GM18519 (cell line): Measurements from ENCODE around the gene NPSR1.
"Not testable (repeated sequence)": the region's sequence is repeated elsewhere in the genome, so short reads cannot be mapped to it uniquely, and the experiment has no call there.

Source experiments
- ATAC-seq: cut with Tn5 transposase; IDR thresholded peaks from one replicate; pipeline ENCODE4 v1.9.1; 2021; ENCODE audit warnings: mild to moderate bottlenecking, moderate library complexity; ENCODE audit not compliant: unreplicated experiment, low FRiP score

NPSR1 gene

DNA sequence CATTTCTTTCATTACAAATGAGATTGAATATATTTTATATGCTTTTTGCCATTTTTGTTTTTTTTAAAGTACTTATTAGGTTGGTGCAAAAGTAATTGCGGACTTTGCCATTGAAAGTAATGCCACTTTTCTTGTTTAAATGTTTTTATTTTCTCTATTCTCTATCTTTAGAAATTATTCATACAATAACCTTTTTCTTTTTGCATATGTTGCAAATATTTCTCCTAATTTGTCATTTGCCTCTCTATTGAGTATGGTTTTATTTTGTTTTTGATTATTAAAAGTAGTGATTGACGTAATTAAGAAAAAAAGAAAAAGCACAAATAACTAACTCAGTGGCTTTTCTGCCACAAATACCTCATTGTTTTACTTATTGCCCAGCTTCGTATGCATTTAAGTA is 172.4 kb downstream of the NPSR1 start:
- ATAC-seq: no peak

DNA sequence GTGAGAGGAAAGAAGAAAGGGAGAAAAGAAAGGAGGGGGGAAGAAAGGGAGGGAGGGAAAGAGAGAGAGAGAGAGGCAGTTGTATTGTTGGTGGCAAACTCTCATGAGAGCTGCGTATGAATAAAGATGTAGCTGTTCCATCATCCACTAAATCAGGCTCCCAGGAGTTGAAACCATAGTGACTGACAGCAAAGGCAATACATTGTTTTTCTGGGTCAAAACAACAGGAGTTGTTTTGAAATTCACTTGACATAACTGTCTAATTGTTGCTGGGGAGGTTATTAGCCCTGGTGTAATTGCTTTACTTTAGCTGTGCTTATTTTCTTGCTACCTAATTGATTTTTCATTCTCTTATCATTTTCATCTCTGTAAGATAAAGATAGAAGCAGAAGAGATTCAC is 173.4 kb downstream of the NPSR1 start:
- no peak for ATAC-seq

DNA sequence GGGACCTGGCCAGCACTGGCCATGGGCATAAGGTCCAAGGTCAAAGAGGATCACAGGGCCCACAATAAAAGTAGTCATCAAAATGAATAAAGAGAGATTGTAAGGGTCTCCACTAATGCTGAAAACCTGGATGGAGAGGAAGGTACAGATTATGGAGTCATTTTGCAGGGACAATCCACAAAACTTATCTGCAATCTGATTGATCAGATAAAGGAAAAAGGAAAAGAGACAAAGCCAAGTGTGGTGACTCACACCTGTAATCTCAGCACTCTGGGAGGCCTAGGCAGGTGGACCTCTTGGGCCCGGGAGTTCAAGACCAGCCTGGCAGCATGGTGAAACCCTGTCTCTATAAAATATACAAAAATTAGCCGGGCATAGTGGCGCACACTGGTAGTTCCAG is 174.0 kb downstream of the NPSR1 start:
- ATAC-seq: no peak

DNA sequence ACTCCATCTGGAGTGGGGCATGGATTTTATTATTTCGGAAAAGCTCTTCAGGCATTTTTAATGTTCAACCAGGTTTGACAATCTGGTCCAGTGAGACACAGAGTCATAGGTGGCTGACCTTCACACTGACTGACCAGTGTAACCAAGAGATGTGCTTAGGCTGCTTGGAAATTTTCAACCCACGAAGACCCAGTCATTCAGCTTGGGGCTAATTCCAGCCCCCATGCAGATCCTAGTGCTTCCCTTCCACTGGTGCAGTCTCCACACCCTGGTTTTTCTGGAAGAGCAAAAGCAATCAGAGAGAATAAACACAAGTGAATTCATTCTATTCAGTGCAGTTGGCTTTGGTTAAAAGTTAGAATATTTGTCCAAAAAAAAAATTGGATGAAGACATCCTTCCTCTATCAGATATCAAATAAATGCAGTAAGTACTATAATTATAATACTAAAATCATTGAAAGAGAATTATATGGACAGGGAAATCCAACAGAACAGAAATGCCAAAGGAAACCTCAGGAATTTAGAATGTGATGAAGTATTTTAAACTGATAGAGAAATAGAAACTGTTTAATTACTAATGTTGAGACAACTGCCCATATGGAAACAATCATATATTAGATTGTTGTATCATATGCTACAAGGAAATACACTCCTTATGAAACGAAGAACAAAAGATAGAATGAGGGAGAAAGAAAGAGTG is 178.0 kb downstream of the NPSR1 start:
- no peak for ATAC-seq

DNA sequence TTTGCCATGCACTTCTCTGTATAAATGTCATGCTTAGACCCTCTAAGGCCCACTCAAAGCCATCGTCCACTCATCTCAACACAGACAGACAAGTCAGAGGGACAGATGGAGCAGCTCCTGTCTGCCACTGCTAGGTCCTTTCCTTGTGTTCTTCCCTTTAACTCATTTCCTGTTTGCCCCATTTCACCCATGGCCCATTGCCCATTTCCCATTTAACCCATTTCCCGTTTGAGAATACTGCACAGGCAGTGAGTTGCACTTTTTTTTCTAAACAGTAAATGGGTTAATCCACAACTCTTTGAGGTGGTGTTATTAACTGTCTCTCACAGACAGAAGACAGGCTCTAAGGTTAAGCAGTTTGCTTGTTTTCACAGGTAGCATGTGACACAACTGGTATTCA is 179.3 kb downstream of the NPSR1 start:
- ATAC-seq: no peak

DNA sequence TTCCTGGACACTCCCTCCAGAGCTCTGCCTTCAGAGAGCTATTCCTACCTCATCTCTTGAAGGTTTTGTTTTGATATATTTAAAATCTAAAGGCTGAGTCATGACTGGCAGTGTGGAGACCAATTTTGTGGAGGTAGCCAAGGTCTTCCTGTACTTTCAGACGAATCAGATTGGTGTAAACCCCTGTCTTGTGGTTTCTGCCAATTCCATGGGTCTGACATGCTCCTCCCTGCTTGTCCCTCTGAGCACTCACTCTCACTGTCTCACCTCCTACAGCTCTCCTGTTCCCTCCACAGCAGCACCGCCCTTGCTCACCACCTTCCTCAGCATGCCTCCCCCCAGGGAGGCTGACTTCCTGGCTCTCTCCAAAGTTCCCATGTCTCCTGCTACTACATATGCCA is 179.8 kb downstream of the NPSR1 start:
- ATAC-seq: no peak

DNA sequence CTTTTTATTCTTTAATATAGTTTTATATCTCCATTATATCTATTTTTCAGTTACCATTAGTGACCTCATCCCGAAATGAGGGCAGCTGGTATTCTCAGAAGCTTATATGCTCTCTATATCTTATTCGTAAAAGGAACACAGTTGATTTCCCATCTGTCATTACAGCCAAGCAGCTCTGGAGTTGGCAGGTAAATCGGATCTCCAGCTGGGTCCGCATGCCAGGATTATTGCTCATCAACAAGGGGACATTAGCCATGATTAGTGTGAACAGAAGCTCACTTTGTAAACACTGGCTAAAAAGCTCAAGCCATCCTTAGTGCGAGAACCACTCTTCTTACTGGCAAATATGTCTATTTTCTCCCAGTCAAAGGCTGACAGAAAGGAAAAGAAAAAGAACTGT is 180.3 kb downstream of the NPSR1 start:
- ATAC-seq: no peak

DNA sequence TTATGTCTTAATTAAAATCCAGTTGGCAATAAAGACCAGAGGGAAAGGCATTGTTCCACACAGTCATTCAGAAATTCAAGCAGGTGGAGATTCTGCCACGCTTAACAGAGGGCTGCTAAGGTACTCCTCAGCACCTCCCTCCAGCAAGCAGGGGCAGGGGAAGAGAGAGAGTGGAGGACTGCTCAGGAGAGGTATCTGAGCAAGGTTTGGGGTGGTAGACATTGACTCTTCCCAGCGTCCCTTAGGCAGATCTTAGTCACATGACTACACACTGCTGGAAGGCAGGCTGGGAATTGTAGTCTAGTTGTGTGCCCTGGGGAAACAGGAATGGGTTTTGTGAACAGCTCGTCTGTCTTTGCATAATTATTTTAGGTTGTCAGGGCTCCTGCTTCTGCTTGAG is 181.6 kb downstream of the NPSR1 start:
- no peak for ATAC-seq

DNA sequence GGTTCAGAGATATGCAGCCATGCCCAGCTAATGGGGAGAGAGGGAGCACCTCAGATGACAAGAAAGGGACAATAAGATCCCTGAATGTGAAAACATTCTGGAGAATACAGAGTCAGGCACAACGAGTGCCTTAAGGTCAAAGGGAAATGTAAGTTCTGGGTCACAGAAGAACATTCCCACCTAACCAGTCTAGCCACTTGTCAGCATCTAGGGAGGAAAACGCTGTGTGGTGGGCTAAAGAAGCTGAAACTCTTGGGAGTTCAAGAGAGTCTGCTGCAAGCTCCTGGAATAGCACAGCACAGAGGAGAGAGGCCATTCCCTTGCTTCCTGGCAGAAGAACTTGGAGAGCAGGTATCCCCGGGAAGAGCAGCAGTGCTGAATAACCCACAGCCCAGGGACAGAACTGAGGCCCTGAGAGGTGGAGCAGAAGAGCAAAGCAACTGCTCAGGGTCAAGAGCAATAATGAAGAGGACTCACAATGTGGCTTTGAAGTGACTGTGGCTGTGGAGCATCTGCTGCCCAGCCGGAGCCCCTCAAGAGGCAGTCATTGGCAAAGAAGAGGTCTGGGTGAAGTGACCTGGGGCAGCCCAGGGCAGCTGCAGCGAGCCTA is 182.3 kb downstream of the NPSR1 start:
- ATAC-seq: no peak

DNA sequence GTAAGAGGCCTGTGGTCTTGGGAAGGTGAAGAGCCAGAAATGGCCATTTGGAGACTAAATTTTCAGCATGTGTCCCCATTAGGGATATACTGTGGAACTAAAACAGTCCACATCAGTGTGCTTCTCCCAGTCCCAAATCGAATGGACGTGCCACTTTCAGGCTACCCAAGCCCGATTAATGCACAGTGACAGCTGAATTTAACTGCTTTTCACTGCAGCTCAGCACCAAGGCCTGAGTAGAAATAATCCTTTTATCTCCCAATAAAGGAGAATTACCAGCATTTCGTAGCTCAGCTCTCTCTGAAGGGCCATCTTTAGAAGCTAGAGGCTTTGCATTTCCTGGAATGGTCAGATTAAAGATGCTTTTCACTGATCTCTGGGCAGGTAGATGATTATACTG is 183.3 kb downstream of the NPSR1 start:
- ATAC-seq: no peak

DNA sequence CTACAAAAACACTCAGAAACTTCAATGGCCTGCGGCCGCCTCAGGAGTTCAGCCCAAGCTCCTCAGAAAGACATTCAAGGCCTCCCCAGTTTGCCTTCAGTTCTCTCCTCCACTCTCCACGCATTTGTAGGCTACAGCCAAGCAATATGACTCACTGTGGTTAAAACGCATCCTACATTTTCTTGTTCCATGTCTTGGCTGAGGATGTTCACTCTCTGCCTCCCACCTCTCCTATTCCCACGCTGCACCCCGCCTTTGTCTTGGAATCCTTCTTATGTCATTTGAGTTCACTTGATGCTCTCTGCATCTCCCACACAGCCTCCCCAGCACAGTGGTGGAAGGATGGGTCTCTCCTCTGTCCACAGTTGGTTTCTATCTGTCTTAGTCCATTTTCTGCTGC is 184.8 kb downstream of the NPSR1 start:
- no peak for ATAC-seq

DNA sequence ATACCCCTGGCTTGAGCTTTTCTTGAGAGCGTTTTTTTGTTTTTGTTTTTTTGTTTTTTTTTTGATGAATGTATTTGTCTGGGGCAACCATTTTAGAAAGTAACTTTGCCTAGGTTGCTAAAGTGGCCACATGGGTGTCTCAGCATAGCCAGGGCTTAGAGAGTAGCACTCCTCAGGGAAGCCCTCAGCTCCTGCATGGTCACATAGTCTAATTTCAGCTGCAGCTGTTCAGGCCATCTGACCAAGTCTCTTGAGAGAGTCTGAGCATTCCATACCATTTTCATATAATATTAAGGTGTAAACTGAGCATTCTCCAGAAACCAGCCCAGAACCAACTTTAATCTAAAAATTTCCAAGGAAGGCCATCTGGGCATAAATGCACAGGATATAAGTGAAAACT is 186.4 kb downstream of the NPSR1 start:
- ATAC-seq: no peak

DNA sequence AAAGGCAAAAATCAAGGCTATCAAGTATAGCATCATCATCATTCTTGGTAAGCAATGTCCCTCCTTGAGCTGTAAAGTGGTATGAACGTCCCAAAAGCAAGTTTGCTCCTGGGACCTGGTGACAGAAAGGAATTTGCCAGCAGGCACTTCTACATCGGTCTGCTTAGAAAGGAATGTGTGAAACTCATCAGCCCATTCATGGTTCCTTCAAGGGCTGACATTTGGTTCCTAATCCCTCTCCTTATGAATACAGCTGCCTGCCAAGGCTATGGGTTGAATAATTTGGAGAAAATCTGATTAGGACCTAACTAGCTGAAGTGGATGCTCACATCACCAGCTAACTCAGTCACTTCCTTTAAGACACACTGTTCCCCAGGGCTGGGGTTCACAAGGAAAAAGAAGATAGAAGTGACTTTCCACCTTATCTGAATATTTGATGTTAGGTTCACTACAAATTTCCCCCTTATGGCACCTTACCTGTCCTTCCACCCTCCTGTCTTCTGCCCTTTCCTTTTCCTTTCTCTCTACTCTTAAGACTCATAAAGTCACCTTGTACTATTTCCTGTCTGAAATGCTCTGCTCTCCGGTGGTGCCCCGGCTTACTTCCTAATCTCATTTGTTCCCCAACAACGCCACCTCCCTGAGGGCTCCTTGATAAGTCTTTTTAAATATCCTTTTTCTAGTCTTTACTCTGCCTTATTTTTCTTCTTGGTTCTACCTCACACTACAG is 187.1 kb downstream of the NPSR1 start:
- no peak for ATAC-seq

DNA sequence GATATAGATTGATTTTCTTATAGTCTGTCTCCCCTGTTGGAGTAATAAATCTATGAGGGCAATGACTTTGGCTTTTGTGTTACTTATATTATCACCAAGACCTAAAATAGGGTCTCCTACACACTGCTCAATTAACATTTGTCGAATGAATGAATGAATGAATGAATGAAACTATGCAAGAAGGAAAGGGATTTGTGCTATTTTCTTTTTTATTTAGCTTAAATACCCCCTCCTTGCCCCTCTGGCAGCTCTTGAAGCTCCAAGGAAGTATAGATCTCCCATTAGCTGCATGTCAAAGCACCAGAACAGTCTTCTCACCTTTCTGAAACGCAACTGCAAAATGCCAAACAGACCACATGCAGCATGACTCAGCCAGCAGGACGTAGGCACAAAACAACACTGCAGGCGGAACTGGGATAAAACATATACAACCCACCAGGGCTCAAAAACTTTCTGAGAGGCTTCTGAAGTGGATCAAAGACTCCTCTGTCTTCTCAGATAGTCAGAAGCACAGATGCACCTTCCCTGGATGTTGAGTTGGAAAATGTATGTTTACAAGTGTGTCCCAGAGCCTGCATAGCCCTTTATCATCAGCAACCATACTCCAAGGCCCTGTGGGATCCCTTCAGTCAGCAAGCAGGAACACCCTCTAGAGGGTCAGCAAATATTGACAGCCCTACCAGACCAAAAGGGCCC is 187.8 kb downstream of the NPSR1 start:
- ATAC-seq: no peak

DNA sequence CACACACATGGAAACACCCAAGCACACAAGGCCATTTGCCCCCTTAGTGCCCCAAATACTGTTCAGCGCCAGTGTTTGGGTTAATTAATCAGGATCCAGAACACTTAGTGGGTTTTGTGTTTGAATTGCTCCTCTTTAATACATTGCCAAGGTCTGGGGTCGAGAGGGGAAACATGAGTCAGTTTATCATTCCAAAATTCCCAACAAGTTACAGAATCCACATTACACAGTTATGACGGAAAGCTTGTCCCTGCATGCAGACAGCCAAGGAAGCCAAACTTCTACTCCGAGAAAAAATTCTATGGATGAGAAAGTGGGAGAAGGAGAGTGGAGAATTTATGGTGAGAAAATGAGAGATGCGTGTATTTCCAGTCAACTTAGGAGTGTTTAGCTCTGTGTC is 189.0 kb downstream of the NPSR1 start:
- no peak for ATAC-seq

DNA sequence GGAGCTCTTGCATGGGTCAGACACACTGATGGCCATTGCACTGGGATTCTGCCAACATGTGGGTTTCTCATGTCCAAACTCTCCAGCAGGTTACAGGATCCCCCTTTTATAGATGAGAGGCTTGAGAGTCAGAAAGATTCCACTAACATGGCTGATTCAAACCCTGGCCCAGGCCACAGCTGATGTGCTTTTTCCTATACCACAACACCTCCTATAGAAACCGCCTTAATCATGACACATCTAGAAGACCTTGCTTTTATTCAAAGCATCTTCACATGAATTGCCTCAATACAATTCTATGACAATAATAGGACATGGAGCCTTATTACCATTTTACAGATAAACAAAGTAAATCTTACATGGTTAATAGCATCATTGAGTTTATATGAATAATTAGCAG is 190.7 kb downstream of the NPSR1 start:
- no peak for ATAC-seq

DNA sequence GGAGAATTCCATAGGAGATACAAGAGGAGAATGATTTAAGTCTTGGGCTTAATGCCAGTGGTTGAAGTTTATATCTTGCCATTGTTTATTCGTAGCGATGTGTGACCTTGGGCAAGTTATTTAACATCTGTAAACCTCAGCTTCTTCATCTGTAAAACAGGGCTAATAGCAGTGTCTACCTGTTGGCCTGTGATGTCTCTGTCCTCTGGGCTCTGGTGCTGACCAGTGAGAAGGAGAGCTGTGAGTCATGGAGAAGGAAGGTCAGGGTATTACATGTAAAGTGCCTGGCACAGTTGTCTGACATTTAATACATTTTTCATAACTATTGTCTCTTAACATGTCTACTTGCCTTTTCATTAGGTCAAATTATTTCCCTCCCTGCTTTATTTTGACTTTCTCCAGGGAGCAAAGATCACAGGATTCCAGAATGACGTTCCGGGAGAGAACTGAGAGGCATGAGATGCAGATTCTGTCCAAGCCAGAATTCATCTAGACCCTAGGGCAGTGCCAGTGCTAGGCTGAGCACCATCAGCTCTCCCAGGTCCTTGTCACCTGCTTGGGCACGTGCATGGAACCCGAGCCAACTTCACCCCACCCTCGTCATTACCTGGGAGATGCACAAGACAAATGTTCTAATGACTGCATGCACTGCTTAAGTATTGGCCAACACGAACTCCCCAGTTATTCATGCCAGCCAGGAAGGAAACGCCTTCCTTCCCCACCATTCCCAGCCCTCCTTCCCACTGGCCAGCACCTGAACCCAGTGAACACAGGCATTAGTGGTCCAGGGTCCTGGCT is 191.3 kb downstream of the NPSR1 start:
- no peak for ATAC-seq

DNA sequence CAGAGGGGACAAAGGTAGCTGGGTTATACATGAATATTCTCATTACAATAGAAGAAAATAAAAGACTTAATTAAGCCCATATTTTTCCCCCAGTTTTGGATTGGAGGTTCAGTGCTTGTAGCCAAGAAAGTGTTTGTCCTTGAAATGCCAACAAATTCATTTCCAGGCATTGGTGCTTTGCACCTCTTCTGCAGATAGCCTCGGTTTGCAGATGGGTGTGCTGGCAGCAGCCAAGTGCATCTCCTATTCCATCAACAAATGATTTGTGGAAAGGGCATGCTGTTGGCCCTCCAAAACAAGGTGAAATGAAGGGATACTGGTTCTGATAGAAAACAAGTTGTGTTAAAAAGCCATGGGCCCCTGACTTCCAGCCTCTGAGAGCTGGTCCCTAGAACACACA is 192.0 kb downstream of the NPSR1 start:
- no peak for ATAC-seq

DNA sequence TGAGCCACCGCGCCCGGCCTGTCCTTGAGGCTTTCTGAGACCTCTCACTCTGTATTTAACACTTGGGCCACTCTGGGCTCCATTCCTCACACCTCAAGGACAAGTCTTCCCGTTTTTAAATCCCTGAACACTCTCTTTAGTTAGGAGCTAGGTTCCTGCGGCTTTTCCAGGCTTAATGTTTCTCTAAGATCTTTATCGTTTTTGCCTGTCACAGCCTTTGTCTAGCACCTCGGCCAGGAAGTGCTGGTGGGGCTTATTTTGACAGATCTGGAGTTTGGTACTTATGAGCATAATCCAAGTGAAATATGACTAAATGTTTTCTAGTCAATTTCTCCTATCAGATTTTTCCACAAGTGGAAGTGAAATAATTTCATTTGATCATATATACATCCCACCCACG is 192.7 kb downstream of the NPSR1 start:
- ATAC-seq: no peak

DNA sequence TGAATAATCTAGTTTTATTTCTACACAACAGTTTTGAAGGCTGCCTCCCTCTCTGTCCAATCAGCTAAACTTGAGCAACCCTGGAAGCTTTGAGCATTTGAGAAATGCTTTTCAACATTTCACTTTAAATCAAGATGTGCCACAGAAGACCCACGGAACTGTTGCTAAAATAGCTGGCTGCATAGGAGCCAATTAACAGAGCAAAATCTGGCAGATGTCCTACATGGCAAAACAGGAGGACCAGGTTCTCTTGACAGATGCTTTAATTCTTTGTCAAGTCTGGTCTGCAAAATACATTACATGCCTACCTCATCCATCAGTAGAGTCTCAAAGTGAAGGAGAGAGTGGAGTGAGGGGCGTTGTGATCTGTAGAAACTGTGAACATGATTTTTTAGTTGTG is 193.4 kb downstream of the NPSR1 start:
- ATAC-seq: no peak

DNA sequence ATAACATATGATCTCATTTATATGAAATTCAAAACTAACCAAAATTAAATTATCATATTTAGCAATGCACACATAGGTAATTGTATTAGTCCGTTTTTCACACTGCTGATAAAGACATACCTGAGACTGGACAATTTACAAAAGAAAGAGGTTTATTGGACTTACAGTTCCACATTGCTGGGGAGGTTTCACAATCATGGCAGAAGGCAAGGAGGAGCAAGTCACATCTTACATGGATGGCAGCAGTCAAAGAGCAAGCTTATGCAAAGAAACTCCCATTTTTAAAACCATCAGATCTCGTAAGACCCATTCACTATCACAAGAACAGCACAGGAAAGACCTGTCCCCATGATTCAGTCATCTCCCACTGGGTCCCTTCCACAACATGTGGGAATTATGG is 200.4 kb downstream of the NPSR1 start:
- ATAC-seq: not testable (repeated sequence)
